GM12865 (cell line): ENCODE measurements around the gene CTNNBL1.
A peak's percentile ranks its signal among the peaks of the same experiment; 100 is the strongest.

Experiments used
- DNase-seq: peaks from one replicate; pipeline ENCODE4 v3.0.0; 2010; ENCODE audit warnings: low read depth
- H3K4me3 ChIP-seq: 2 replicates; pipeline ENCODE4 v1.5.1; 2011; ENCODE audit warnings: mild to moderate bottlenecking, low read depth, low read length, control low read depth
- CTCF ChIP-seq: IDR thresholded peaks from 2 replicates; pipeline ENCODE4 v1.5.1; 2011; ENCODE audit warnings: low read length, control low read depth, low read depth, inconsistent platforms; ENCODE audit not compliant: insufficient read depth; ENCODE audit errors: missing control alignments

CTNNBL1 gene

GRCh38 chr20:37693635-37694626, at the start of gene CTNNBL1:
Gene CTNNBL1 (plus strand): TSS chr20:37694030. CDS start chr20:37694123, 93 bp downstream.
- no peak for TF ChIP-seq CTCF
- H3K4me3 ChIP-seq = peak within 1 kb of the TSS; percentile 70
- DNase-seq = peak; percentile 98

- TF ChIP-seq CTCF = no peak
- no peak overlapping the region for H3K4me3 ChIP-seq
- DNase-seq = no peak
These were observed 49.2 kb upstream of the CTNNBL1 start for GRCh38 chr20:37644605-37645004.

- no peak overlapping the region for H3K4me3 ChIP-seq
- no peak for DNase-seq
- TF ChIP-seq CTCF = no peak
These were observed 45.9 kb upstream of the CTNNBL1 start for GRCh38 chr20:37647946-37648345.

- no peak for TF ChIP-seq CTCF
- no peak overlapping the region for H3K4me3 ChIP-seq
- no peak for DNase-seq
These were observed 44.8 kb upstream of the CTNNBL1 start for GRCh38 chr20:37649017-37649416.

- H3K4me3 ChIP-seq = no peak overlapping the region
- no peak for DNase-seq
- no peak for TF ChIP-seq CTCF
These were observed 44.0 kb upstream of the CTNNBL1 start for GRCh38 chr20:37649676-37650370.

- no peak for DNase-seq
- TF ChIP-seq CTCF = no peak
- H3K4me3 ChIP-seq = no peak overlapping the region
These were observed 43.2 kb upstream of the CTNNBL1 start for GRCh38 chr20:37650661-37651060.
